GM19351 (cell line): ENCODE data around the gene ISG15.
"Not testable (repeated sequence)": the region's sequence is repeated elsewhere in the genome, so short reads cannot be mapped to it uniquely, and the experiment has no call there.

ENCODE experiments used
- ATAC-seq: cut with Tn5 transposase; IDR thresholded peaks from one replicate; pipeline ENCODE4 v1.9.1; 2021; ENCODE audit warnings: mild to moderate bottlenecking, moderate library complexity; ENCODE audit not compliant: unreplicated experiment

ISG15 gene

GRCh38 chr1:1025730-1026129, 12.4 kb downstream of the ISG15 start:
- ATAC-seq = no peak

DNA sequence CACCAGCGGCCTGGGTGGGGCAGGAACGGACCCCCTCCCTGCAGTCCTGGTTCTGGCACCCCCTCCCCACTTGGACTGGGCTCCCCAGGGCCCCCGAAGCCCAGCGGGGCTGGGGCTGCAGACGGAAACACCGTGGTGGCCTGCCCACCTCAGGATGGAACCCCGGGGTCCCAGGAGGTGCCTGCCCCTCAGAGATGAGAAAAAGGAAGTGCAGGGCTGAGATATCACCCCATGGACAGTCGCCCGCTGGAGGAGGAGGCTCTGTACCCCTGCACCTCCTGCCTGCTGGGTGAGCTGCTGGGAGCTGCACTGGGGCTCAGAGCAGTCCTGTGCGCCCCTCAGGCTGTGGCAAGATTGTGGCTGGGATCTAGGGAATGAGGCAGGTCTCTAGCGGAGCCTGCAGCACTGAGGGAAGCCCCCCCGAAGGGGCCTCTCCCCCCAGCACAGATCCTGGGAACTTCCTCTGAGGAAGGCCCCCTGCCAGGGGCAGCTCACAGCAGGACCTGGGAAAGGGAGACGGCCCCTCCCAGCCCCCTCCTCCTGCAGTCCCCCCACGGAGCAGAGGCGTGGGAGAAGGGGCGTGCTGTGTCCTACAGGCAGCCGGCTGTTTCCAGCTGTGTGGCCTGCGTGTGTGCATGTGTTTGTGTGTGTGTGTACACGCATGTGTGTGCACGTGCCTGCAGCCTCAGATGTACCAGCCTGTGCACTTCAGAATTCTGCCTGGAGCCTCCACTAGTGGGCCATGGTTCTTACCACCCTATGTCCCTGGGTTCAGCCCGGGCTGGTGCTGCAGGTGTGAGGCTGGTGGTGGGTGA, 13.5 kb downstream of the ISG15 start:
- ATAC-seq = no peak

DNA sequence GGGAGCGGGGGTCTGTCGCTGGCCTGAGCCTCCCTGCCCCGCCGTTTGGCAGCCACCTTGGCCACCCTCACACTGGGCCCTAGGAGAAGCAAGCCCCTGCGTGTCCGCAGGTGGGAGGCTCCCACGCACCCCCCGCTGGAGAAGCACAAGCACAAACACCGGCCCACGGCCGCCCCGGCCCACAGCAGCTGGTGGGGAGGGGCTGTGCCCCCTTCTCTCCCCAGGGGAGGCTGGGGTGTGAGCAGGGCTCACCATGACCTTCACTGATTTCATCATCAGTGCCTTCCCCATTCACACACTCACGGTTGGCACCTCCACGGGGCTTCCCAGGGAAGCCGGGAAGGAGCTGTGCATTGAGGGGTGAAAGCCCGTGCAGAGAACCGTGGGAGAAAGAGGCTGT, 14.5 kb downstream of the ISG15 start:
- ATAC-seq = no peak

DNA sequence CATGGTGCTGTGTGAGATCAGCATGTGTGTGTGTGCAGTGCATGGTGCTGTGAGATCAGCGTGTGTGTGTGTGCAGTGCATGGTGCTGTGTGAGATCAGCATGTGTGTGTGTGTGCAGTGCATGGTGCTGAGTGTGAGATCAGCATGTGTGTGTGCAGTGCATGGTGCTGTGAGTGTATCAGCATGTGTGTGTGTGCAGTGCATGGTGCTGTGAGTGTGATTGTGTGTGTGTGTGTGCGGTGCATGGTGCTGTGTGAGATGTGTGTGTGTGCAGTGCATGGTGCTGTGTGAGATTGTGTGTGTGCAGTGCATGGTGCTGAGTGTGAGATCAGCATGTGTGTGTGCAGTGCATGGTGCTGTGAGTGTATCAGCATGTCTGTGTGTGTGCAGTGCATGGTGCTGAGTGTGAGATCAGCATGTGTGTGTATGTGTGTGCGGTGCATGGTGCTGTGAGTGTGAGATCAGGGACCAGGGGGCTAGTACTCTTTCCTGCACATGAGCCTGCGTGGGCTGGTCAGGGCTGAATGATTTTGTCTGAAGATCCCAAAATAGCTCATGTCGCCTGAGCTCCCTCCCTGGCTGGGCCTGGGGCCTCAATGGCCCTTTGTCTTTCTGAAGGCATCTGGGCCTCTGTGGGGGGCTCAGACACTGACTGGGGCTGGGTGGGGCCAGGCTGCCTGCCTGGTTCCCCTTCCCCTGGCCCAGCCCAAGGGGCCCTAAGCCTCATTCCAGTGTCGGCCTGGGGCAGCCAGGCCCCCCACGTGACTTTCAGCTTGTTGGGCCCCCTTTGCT, 17.8 kb downstream of the ISG15 start:
- ATAC-seq = not testable (repeated sequence)

GRCh38 chr1:1031659-1032235, 18.4 kb downstream of the ISG15 start:
- ATAC-seq = no peak

DNA sequence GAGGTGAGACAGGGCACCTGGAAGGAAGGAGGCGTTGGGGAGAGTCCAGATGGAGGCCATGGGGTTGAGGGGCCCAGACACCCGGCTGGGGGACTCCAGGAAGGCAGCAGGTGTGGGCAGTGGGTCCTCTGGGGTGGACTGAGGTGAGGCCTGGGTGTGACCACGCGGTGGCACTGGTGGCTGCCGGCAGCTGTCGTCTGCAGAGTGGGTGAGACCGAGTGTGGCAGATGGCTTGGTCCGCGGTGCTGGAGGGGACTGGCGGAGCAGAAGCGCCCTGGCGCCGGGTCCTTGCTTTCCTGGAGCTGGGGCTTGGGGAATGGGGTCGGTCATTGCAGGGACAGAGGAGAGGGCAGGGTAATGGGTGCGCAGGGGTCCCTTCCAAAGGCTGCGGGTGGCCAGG, 19.1 kb downstream of the ISG15 start:
- no peak for ATAC-seq

DNA sequence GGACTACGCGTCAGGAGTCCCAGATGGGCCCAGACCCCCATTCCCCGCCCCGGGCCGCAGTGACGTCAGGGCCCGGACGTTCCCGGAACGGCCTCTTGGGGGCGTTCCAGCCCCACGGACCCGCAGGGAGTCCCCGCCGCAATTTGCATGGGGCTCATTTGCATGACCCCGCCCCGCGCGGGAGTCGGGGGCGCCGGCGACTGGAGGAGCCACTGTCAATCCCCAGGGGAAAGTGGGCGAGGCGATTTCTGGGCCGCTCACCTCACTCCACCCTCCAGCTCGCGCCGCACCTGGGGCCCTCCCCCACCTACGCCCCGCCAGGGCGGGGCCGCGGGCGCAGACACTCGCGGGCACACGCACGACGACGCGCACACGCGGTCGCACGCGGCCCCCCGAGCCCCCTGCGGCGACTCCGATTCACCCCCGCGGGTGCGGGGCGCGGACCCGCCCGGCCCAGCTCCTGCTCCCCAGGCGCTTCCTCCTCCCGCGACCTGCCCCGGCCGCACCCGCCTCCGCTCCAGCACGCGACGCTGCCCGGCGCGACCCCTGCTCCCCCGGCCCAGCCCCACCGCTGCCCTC, 19.8 kb downstream of the ISG15 start:
- ATAC-seq = peak; percentile 85

DNA sequence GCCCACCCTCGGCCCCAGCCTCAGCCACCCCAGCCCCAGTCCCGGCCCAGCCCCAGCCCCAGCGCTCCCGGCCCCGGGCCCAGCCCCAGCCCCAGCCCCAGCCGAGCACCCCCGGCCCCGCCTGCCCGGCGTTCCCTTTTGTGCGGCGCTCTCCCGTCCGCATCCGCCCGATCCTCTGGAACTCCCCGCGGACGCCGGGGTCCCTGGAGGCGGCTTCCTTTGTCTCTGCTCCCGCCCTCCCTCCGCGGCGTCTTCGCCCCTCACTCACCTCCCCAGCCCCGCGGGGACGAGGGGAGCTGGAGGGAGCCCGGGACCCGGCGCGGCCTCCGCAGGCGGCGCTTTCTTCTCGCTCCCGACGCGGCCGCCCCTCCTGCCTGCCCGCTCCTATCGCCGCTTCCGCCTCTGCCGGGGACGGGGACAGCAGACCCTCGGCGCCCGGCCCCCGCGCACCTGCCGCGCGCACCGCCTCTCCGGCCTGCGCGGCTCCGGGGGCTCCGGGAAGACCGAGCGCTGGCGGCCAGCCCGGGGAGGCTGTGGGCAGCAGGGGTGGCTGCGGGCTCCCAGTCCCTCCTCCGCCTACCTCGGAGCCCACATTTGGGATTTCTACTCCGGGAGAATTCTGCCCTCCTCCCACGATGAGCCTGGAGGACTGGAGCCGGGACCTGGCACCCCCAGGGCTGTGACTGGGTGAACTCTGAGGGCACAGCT, 20.6 kb downstream of the ISG15 start:
- ATAC-seq = no peak

- ATAC-seq = no peak
Measured at GRCh38 chr1:1034439-1034781, 21.1 kb downstream of the ISG15 start.

DNA sequence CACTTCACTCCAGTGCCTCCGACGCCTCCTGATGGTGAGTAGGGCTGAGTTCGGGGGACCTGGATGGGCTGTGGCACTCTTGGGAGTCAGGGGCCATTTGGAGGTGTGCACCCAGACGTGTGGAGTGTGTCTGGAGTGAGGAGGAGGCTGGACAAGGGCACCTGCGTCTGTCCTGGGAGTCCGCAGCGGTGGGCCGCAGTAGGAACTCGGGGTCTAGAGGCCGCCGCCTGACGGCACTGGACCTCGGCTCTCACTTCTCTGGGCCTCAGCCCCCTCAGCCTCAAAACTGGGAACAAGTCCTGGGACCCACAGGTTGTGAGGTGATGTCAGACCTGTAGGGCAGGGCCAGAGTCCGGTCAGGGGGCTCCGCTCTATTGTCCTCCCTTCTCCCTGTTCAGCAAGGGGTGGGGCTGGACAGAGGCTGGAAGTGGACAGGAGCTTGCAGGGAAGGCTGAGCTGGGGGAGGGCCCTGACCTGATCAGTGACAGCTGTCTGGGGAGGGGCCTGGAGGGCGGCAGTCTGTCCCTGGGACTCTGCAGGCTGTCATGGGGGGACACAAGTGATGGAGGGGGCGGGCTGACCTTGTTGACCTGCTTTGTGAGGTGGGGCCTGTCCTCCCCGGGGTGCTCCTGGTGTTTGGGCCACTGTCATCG, 22.1 kb downstream of the ISG15 start:
- ATAC-seq = no peak

DNA sequence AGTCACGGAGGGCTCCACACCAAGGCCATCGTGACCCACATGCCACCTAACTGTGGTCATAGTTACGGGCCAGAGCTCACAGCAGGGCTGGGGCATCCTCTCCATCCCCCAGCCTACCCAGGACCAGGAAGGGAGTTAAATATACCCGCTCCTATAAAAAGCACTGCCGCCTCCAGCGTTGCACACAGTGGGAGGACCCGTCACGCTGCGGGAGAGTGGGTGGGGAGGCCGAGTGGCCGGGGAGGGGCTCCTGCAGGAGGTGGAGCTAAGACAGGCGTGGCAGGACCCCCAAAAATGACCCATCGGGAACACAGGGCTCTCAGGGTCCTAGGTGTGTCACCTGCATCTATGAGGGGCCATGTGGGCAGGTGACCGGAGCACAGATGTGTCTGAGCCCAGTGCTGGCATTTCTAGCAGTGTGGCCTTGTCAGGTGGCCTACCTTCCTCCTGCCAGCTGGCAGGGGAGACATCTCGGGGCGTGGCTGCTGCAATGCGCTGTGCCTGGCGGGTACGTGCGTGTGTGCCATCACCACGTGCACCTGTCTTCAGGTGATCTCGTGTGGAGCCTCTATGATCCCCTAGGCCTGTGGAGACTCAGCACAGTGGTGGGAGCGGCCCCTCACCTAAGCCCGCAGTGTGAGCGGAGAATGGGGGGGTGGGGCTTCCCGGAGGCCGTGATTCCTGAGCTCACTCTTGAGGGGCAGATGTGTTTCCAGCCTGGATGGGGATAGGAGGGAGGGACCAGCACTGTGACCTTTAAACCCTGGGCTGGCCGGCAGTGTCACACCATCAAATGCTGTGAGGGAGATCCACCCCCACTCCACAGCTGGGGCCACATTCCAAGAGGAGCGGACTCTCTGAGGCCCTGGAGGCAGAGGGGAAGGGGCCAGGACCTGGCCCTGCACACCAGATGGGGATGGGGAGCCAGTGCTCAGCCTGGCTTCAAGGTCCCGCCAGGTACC, 24.4 kb downstream of the ISG15 start:
- no peak for ATAC-seq

DNA sequence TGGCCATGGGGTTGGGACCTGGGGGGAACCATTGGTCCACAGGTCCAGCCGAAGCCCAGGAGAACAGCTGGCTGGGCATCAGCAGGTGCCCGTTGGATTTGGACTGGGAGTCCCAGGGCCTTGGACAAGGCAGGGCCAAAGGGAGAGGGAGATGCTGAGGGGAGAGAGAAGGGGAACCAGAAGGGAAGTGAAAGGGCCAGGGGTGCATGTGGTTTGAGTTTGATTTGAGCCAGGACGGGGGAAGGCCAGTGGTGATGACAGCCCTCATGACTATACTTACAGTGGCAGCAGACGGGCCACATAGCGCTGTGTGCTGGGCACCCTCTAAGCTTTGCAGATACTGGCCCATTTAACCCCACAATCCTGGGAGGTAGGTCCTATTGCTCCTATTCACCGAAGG, 25.4 kb downstream of the ISG15 start:
- ATAC-seq = peak; percentile 65

- ATAC-seq = peak; percentile 1
Measured at GRCh38 chr1:1039145-1039910, 26.0 kb downstream of the ISG15 start.

DNA sequence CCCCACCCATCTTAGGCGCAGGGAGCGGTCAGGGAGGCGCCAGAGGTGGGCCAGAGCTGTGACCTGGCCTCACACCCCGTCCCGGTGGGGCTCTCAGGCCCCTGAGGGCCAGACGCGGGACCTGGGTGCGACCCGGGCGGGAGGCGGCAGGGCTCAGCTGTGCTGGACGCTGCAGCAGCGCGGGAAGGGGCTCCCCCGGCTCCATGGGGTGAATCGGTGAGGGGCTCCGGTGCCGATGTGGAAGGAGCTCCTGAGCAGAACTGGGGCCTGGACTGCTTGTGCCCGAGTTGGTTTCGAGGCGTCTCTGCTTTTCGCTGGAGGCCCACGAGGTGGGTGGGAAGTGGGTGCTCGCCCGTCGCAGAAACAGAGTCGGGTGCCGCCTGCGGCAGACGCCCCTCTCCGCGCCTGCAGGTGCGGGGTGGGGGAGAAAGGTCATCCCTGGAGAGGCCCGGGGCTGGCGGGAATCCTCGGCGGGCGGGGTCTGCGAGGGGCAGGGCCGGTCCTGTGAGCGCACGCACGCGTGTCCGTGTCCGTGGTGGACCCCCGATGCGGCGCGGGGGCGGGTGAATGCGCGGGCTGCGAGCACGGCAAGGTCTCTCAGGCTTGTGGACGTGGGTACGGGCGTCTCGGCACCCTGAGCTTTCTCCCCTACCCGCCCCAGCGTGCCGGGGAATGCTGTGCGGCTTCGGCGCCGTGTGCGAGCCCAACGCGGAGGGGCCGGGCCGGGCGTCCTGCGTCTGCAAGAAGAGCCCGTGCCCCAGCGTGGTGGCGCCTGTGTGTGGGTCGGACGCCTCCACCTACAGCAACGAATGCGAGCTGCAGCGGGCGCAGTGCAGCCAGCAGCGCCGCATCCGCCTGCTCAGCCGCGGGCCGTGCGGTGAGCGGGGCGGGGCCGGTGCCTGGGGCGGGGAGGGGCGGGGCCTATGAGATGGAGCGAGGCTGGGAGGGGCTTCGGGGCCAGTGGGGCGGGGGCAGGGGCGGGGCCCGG, 27.0 kb downstream of the ISG15 start:
- ATAC-seq = no peak

DNA sequence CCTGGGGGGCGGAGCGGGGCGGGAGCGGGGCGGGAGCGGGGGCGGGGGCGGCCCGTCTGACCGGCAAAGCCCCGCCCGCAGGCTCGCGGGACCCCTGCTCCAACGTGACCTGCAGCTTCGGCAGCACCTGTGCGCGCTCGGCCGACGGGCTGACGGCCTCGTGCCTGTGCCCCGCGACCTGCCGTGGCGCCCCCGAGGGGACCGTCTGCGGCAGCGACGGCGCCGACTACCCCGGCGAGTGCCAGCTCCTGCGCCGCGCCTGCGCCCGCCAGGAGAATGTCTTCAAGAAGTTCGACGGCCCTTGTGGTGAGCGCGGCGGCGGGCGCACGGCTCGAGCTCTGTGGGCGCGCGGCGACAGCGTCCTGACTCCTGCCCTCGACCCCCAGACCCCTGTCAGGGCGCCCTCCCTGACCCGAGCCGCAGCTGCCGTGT, 27.8 kb downstream of the ISG15 start:
- no peak for ATAC-seq

GRCh38 chr1:1041873-1042272, 28.6 kb downstream of the ISG15 start:
- no peak for ATAC-seq

DNA sequence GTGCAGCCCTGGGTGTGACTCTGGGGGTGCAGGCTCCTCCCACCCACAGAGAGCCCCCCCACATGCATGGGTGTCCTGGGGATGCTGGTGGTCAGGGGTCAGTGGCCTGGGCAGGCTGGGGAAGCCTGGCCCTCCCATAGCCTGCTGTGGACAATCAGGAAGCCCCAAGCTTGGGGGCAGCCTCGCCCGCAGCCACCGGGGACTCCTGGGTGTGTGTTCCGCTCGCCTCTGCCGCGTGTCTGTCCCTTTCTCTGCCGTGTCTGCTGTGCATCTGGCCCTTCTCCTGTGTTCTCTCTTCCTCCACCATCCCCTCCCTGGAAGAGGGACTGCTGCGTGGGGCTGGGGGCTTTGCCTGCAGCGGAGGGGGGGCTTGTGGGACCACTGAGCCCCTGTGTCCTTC, 29.5 kb downstream of the ISG15 start:
- ATAC-seq = no peak
